NCI-H1436 treated with DMSO at 0.1 percent for 48 hours (cell line): ENCODE measurements around the gene SRXN1.

Experiments
- DNase-seq: peaks from one replicate; lab custom pipeline; 2025; lab: John Stamatoyannopoulos, UW

Gene SRXN1

DNA sequence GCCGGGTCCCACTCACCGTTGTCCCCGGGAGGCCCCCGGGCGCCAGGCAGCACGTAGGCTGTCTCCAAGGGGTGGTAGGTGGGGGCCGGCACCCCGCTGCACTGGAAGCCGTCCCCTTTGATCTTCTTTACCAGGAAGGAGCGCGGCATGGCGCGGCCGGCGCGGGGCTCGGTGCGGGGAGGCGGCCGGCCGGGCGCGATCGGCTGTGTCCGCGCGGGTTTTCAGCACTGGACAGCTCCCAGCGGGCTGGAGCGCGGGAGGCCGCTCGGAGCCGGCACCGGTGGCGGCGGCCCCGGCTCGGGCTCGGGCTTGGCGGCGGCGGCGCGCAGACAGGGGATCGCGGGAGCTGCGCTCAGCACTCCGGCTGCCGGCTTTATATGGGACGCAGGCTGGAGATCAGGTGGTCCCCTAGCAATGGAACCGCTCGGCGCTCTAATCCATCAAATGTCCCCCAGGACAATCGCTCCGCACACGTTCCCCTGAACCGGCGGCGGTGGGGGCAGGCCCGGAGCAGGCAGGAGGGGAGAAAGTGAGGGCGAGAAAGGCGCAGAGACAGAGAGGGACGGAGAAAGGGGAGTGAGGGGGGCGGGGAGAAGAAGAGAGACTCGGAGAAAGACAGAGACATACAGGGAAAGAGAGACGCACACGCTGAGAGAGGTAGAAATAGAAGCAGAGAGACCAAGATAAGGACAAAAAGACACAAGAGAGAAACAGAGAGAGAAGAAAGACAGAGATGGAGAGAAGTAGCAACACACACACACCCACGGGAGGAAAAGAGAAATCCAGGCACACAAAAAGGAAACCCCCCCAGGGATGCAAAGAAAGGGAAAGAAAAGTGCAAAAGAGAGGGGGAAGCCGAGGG, 22.7 kb upstream of the SRXN1 start, which contains the start of gene SCRT2:
SCRT2 (minus strand) TSS at position 350 of the 862 bp plus-strand sequence; CDS start at position 149, 201 bp downstream.
- no peak for DNase-seq

DNA sequence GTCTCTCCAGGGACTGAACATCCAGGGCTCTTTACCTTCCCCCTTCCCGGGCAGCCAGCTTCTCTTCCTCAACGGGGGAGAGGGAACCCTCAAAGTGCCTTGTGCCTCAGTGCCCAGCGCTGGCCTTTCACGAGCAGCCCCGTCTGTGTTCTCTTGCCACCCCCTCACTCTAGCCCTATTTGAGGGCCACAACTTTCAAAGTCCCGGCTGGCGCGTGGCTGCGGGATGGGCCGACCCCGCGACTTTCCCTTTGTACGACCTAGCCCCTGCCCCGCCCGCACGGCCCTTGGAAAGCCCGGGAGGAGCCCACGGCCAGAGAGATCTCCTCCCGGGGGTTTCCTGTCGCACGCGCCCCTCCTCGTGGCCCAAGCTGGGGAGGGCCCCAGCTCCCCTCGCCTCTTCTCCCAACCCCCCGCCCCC, 22.0 kb upstream of the SRXN1 start:
- no peak for DNase-seq

DNA sequence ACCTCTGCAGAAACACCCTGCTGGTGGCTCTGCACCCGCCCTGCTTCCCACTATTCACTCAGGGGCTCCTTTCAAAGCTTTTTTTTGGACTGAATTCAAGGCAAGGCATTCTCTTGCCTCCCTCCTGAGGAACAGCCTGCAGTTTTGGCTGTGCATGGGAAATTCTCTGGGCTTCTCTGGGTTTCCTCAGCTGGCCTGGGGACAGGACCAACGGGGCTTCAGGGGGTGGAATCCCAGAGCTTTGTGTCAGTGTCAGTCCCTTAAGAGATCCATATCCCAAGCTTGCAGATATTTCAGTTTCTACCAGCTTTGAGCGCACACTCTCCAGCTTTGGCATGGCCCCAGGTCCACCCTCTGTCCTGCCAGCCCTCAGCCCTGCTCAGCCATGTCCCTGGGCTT, 20.6 kb upstream of the SRXN1 start:
- no peak for DNase-seq

DNA sequence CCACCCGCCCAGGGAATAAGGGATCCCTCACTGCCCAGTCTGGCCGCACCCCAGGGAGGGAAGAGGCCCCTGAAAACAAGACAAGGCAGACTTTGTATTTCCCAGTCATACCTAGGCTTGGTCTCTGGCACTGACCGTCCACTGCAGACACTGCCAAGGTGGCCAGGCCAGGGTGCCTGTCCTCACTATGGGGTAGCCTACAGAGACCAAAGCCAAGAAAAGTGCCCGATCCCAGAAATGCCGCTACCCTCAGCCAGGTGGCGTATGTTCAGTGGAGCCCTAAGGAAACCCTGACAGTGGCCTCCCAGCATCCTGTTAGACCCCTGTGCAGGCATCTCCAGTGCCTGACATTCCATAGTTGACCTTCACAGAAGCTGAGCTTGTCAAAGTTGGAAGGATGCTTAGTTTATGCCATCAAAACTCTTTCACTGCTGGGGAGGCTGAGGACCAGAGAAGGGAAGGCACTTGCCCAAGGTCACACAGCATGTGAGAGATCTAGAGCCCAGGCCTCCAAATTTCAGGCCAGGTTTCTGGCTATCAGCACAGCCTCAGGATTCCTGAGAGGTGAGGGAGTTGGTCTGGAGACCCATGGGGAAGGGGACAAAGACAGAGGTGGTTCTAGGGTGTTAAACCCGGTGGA, 20.1 kb upstream of the SRXN1 start:
- no peak for DNase-seq

DNA sequence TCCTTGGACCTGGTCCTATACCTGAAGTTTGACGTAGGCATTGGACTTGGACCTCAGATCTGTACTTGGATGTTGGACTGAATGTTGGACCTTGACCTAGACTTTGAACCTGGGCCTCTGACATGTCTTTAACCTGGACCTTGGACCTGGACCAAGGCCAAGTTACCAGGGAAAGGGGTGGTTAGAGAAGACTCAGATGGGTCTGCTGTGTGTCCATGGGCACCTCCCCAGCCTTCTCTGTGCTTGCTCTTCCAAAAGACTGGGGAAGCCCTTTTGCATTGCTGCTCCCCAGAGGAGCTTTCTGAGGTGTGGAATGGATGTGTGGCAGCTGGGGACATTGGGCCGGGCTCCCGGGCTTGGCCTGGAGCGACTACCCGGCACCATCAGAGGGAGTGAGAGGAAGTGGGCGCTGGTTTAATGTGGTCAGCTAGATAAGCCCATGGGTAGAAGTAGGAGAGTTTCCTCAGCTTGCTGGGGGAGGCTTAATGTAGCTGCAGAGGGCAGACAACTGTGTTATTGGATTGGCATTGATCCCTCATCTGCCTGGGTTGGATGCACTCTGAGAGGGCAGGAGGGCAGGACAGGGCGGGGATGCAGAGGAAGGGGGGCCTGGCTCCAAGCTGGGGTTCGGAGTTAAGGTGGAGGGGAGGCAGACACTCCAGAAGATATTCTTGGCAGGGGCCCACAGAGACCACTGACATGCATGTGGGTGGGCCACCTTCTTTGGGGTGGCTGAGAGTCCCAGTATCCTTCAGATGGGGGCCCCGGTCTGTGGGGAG, 18.4 kb upstream of the SRXN1 start:
- DNase-seq, result no peak

DNA sequence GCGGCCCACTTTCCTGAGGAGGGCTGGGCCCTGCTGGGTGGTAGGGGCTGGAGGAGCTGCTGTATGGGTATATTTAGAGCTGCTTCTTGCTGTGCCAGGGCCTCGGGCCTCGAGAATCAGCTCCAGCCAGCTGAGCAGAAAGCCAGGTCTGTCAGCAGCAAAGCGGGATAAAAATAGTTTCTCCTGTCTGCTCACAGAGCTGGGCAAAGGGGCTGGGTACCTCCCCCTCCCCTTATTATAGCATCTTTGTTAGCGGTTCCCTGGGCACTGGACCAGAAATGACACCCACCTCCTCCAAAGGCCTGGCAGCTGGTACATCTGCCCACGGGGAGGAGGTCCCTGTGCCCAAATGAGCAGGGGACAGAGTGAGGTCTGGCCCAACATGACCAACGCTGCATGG, 16.6 kb upstream of the SRXN1 start:
- no peak for DNase-seq

DNA sequence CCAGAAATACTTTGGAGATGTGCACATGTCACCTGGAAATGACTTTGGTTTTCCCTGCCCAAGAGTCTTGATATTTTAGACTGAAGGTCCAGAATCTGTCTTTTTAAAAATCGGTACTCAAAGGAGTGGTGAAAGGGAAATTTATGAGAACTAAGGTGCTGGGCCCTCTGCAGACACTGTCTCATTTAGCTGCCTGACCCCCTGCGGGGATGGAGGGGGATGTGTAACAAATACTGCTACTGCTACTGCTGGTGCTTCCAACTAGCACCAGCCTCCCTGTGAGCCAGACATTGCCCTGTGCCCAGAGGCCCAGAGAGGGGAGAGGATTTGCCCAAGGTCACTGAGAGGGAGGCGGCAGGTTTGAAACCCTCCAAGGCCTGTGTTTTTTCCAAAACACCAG, 15.6 kb upstream of the SRXN1 start:
- DNase-seq, result no peak

DNA sequence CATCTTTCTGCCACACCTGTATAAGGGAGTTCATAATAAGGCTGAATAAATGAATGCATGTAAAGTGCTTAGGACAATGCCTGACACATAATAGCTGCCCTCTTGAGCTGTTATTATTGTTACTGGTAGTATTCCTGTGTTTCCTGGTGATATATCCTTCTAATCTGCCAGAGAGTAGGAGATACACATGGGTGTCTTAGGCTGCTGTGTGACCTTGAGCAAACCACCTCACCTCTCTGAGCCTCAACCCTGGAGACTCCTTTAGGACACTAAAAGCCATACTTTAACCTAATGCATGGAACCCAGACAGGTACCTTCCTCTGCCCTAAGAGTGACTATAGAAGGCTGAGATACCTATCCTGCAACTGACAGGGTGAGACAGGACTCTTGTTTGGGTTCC, 15.1 kb upstream of the SRXN1 start:
- no peak for DNase-seq

DNA sequence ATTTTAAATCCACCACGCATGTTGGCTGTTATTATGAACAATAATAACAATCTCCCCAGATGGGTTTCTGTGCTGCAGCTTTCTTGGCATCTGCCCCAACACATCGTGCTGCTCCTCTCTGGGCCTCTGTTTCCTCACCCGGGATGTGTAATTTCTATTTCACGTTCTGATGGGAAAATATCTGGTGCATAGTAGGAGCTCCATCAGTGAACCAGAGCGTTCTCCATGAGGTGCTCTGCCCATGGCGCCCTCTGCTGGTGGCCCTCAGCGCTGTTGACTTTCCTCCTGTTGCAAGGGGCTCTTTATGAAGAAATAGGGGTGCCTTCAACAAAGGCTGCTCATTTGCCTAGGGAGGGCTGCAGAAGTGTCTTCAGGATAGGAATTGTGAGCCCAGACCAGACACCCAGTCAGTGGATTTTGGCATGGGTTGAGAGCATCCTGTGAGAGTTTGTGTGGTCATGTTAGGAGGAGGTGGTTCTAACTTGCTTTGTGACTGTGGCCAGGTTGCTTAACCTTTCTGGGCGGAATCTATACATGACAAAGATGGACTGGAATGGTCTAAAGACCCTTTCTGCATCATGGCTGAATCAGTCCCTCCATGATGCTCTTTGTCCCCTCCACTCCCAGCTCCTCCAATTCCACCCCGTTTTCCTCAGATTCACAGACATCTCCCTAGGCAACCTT, 14.5 kb upstream of the SRXN1 start:
- no peak for DNase-seq

DNA sequence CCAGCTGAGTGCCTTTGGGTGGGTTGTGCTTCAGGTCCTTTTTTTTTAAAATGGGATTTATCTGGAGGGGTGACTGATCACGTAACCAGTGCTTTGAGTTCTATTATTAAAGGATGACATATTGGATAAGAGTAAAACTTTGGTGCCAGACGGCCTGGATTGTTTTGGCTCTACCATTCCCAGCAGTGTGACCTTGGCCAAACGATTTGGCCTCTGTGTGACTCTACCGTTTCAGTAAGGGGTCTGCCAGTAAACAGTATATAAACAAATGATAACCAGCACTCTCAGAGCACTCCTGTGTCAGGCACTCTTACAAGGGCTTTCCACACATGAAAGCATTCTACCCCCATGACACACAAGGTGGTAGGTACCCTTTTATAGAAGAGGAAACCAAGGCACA, 13.9 kb upstream of the SRXN1 start:
- no peak for DNase-seq

DNA sequence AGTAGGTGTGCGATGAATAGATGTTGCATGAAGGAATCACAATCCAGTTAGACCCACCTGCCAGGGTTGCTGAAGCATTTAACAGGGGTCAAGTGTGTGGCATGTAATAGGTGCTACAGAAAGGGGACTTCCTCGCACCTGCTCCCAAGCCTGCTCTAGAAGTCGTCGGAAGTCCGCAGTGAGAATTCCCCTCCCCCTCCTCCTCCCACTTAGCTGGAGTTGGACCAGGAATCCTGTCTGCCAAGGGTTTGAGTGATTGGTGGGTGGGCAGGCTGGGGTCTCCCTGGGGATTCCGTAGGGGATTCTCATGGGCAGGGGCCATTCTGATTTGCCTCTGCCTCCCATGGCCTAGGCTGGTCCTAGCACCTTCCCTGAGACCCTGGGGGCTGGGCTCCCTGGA, 12.3 kb upstream of the SRXN1 start:
- no peak for DNase-seq

DNA sequence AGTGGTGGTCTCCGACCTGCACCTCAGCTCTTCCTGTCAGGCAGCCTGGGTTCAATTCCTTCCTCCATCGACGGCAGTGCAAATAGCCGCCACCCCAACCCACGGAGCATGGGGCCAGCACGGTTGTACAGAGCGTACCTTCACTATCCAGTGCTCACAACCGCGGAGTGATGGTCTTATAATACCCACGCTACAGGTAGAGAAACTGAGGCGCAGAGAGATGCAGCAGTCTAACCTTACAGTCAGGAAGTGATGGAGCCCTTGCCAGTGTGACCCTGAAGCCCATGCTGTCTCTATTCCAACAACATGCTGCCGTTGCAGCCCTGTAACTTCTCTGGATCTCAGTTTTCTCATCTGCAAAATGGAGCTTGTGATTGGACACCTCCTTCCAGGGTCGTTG, 11.6 kb upstream of the SRXN1 start:
- no peak for DNase-seq

DNA sequence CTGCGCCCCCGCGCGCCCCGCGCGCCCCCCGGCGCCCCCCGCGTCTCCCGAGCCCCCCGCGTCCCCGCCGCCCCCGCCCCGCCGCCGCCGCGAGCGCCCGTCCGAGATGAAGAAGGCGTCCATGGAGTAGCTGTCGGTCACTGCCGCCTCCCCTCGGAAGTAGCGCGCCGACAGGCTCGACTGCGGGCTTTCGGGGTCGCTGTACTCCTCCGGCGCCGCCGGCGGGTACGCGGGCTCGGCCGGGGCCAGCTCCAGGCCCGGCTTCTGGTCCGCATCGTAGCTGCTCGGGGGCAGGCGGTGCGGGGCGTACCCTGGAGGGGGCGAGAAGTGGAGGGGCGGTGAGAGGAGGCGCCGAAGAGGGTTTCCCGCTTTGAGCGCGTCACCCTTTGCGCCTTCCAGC, 11.2 kb upstream of the SRXN1 start:
- DNase-seq, result no peak

DNA sequence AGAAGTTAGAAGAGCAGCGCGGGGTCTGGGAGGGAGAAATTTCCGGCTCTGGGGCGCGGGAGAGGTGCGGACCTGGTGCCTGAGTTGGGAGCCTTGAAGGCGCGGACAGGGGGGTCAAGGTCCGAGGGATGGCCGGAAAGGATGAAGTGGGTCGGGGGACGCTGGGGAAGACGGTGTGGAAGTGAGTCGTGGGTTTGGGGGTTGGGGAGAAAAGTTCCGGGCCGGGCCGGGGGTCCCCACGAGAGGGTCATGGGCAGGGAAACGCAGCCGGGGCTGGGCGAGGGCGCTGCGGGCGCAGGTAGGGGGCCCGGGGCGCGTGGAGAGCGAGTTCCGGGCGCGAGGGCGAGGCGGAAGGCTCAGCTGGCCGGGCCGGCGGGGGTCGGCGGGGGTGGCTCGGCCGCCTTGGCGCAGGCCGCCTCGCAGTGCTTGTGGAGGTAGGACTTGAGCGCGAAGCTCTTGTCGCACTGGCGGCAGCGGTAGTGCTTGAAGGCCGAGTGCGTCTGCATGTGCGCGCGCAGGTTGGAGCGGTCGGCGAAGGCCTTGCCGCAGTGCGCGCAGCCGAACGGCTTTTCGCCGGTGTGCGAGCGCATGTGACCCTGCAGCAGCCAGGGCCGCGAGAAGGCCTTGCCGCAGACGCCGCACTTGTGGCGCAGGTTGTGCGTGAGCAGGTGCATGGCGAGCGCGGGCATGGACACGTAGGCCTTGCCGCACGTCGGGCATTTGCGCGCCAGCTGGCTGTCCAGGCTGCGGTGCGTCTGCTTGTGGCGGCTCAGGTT, 10.5 kb upstream of the SRXN1 start:
- DNase-seq, result no peak

DNA sequence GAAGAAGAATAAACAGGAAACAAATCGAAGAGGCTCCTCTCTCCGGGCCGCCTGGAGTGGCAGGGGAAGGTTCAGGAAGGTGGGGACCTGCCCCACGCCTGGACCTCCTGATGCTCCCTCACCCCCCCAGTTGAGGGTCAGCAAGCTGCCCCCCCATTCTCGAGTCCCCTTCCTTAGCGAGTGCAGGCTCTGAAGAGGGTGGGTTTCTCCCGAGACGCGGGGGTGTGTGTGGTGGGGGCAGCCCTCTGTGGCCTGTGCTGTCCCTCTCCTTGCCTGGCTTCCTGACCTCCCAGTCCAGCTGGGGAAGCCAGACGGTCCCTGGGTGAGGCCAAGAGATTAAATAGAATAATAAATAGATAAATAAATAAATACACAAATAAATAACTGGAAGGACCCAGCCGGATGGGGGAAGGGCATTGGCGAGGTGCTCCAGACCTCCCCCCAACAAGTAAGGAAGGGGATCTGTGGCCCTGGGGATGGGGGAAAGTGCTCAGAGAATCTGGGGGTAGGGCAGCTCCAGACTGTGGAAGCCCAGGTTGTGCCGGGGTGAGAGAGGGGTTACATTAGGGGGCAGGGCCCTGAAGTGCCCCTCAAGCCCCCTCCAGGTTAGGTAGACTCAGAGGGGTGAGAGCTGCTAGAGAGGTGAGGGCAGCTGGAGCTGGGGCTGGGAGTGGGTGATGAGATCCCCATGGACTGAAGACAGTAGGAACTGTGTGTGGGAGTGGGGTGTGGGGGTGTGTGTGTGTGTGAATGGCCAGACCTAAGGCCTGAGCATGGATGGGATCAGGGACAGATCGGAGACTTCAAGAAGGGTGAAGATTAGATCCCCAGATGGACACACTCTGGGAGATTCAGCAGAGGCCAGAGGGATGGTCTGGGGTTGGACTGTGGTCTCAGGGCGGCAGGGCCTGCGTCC, 9.5 kb upstream of the SRXN1 start:
- DNase-seq, result no peak

DNA sequence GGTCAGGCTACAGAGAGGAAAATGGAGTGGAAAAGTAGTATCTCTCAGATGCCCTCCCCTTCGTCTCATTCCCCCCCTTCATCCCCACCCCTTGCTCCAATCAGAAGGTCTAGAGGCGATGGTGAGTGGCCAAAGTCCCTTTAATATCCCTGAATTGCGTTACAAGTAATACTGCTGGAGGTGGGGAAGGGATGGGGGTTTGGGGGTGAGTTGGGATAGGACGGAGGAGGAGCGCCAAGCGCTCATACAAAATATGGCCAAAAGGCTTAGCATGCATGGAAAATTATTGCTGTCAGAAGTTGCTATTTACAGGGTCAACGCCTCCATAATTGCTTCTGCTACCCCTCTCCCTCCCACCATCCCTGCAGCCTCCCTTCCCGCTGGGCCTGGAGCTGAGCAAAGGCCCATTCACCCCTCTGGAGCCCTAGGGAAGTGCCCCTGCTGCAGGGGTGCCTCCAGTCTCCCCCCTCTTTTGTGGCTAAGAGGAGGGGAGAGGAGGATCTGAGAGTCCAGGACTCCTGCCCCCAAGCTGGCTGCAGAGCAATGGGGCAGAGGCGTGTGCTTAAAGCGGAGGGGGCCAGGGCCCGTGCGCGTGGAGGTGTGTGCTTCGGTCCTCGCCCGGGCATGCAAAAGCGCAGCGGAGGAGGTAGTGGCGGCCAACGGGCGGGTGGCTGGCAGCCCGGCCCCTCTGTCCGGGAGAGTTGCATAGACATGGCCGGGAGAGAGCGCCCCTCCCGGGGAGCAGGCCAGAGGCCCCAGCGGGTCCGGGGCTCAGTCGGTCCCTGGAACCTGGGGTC, 8.7 kb upstream of the SRXN1 start:
- no peak for DNase-seq

DNA sequence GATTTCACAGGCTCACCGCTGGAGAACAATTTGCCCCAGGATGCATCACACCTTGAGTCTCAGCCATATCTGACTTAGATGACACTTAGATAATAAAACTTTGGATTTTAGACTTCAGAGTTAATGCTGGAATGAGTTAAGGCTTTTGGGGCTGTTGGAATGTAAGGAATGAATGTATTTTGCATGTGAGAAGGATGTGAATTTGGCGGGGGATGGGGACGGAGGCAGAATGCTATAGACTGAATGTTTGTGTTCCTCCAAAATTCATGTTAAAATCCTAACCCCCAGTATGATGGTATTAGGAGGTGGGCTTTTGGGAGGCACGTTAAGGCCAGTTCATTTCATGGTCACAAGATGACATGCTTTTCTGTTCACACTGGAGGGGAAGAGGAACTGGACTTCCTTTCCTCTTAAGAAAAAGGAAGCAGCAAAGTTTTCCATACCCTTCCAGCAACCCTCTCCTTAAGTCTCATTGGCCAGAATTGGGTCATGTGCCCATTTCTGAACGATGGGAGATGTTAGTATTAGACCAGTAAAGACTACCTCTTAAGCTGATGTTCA, 5.8 kb upstream of the SRXN1 start:
- DNase-seq, result no peak

DNA sequence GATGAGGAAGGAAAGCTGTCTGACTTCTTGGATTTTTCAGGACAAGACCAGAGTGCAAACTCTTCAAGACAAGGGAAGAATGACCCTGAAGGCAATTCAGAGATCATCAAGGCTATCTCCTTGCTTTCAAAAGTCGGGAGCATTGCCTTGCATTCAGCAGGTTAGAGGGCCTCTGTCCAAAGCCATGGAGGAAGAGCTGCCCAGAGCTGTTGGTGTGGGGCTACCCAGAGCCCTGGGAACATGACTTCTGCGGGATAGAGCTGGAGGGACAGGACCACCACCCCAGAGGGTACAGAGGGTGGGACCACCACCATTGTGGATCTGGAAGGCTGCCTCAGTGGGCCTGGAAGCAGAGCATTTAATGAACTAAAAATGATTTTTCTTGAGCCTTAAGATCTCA, 5.2 kb upstream of the SRXN1 start:
- no peak for DNase-seq
